Gastrocnemius medialis (tissue), 4 donors: ENCODE measurements around the gene SLC4A2. TPM values are rescaled to one million over a fixed set of nuclear protein-coding genes. Genes with fewer than 3 reads are reported as not detected.

Experiments
- ATAC-seq, 2 donors: fragments of 150-250 bp; one replicate each; pipeline ENCODE4 v1.9.1; 2016
- DNase-seq, 2 donors: peaks; one replicate each; pipeline ENCODE4 v3.0.0-alpha.2; 2019
- H3K27ac ChIP-seq, 4 donors: fragments of 200-600 bp; sonication (generic); 1 replicate in 1 of 4; 2 replicates in 3 of 4; pipeline ENCODE4 v1.5.1; 2016 to 2018; ENCODE audit warnings: mild to moderate bottlenecking in 2 of 4, moderate library complexity in 1 of 4
- H3K27me3 ChIP-seq, 3 donors: fragments of 200-600 bp; sonication (generic) in 2 of 3; 1 replicate in 1 of 3; 2 replicates in 2 of 3; pipeline versions ENCODE4 v1.5.1 to v1.6.0; 2016 to 2019; ENCODE audit warnings: mild to moderate bottlenecking in 1 of 3, moderate library complexity in 1 of 3
- H3K36me3 ChIP-seq, 2 donors: fragments of 200-600 bp; sonication (generic) in 1 of 2; one replicate each; pipeline ENCODE4 v1.5.1; 2017 to 2018
- H3K4me1 ChIP-seq, 2 donors: fragments of 200-600 bp; sonication (generic) in 1 of 2; one replicate each; pipeline ENCODE4 v1.5.1; 2016 to 2017; ENCODE audit warnings: mild to moderate bottlenecking in 2 of 2
- H3K4me3 ChIP-seq, 4 donors: fragments of 200-600 bp; sonication (generic) in 3 of 4; 1 replicate in 1 of 4; 2 replicates in 3 of 4; pipeline ENCODE4 v1.5.1; 2016 to 2019; ENCODE audit warnings: mild to moderate bottlenecking in 2 of 4
- H3K9me3 ChIP-seq, 3 donors: fragments of 200-600 bp; sonication (generic) in 2 of 3; 1 replicate in 1 of 3; 2 replicates in 2 of 3; pipeline ENCODE4 v1.5.1; 2016 to 2019
- POLR2A ChIP-seq, 2 donors: fragments of 450-650 bp; IDR thresholded peaks; one replicate each; pipeline ENCODE4 v1.6.1; 2017; ENCODE audit warnings: antibody characterized with exemption in 2 of 2, mild to moderate bottlenecking in 2 of 2, moderate library complexity in 2 of 2
- in situ Hi-C, 4 donors: fragments of 200-750 bp; cut with MboI; loops; one replicate each; pipeline versions ENCODE4 v1.15.0 to v1.8.0; 2017; ENCODE audit warnings: low sequenced_read_pairs in 4 of 4
- intact Hi-C: fragments of 100-400 bp; cut with DNase I; formaldehyde crosslinking; loops from one replicate; pipeline ENCODE4 v1.15.1; 2023; ENCODE audit warnings: low total_unique reads
- total RNA-seq, 4 donors: library from RNA; depleted of rRNA; stranded (reverse); fragments of >200 nt; gene quantifications; one replicate each; pipeline versions ENCODE4 v1.1.0 to v1.2.3, GENCODE V29; 2016
- TF ChIP-seq, protein P1 (sequence below), 5 experiments: fragments of 450-650 bp in 3 of 5; fragments of 200-600 bp in 2 of 5; sonication (generic) in 2 of 5; IDR thresholded peaks in 4 of 5; conservative IDR thresholded peaks in 1 of 5; 1 replicate in 4 of 5; 2 replicates in 1 of 5; pipeline ENCODE4 v1.5.1; 2016 to 2019; ENCODE audit warnings: antibody characterized with exemption in 5 of 5, mild to moderate bottlenecking in 3 of 5, moderate library complexity in 3 of 5

The SLC4A2 gene
- total RNA-seq, 4 donors from 2014 or later = 27.5 to 39.6 (median 33.0) TPM

DNA sequence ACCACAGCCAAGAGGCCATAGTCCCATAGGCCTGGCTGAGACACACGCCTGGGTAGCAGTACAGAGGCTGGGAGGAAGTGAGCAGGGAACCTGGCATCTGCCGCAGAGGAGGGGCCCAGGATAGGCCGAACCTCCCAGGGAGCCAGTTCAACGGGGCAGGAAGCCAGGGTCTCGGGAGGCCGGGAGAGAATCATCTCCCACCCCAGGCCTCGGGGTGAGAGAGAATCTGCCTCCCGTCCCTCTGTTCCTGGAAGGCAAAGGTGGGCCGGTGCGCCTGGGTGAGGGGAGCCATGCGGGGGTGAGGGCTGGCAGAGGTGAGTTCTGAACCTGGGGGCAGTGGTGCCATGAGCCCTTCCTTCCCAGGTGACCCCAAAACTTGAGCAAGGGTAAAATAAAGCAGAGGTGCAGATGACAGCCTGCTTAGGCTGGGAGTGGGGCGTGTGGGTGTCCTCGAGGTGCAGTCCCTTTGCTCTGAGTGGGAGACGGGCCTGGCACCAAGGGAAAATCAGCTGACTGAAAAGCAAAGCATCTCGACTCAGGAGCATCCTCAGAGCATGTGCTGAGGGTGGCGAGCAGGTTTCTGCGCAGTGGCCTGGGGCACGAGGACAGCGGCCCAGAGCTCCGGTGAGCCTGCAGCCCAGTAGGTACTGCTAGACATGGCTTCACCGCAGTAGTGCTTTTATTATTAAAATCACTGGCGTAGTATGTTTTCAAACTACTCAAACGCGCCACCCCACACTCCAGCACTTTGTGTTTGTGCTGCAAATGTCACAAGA lies 42.4 kb downstream of the SLC4A2 start:
- Histone ChIP-seq H3K36me3 (no peaks in the 10 kb centered on the region), H3K27me3 (no peaks in the 10 kb centered on the region), H3K4me1 (peaks cover 0 to 13% of the 10 kb centered on the region in 2 donors), H3K27ac (no peak overlapping the region), H3K9me3 (no peaks in the 10 kb centered on the region), H3K4me3 (no peak overlapping the region)
- DNase-seq (no peak), ATAC-seq (no peak)
- intact Hi-C loops = no loop called here
- TF ChIP-seq, protein P1, sequence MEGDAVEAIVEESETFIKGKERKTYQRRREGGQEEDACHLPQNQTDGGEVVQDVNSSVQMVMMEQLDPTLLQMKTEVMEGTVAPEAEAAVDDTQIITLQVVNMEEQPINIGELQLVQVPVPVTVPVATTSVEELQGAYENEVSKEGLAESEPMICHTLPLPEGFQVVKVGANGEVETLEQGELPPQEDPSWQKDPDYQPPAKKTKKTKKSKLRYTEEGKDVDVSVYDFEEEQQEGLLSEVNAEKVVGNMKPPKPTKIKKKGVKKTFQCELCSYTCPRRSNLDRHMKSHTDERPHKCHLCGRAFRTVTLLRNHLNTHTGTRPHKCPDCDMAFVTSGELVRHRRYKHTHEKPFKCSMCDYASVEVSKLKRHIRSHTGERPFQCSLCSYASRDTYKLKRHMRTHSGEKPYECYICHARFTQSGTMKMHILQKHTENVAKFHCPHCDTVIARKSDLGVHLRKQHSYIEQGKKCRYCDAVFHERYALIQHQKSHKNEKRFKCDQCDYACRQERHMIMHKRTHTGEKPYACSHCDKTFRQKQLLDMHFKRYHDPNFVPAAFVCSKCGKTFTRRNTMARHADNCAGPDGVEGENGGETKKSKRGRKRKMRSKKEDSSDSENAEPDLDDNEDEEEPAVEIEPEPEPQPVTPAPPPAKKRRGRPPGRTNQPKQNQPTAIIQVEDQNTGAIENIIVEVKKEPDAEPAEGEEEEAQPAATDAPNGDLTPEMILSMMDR (IDR thresholded peaks at IDR 0.05 in 4 of 5, conservative IDR thresholded peaks at IDR 0.05 in 1 of 5) = no peak
- TF ChIP-seq POLR2A (IDR thresholded peaks at IDR 0.05) = no peak
- in situ Hi-C loops = loop anchor here in 3 of 4 donors (10.0 kb wide), 3 partner anchors 57 to 77 kb away; partner anchors contain the start of genes ABCB8 (in 1 of the 3), ASIC3 (in 1 of the 3) and ATG9B (in 1 of the 3)

DNA sequence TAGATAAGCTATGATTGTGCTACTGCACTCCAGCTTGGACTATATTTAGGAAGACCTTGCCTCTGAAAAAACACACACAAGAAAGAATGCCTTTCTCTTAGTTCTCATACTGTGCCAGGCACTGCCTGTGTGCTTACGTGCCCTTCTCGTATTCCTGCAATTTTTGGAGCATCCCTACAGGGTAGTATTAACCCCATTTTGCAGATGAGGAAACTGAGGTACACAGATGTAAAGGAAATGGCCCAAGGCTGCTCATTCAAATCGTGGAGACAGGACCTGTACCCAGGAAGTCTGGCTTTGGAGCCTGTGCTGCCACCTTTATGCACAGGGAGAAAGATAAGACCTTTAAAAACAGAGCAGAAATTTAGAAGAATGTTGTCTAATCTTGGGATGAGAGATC lies 43.6 kb downstream of the SLC4A2 start:
- no peak for ATAC-seq
- TF ChIP-seq POLR2A (IDR thresholded peaks at IDR 0.05) = no peak
- TF ChIP-seq, protein P1 (IDR thresholded peaks at IDR 0.05 in 4 of 5, conservative IDR thresholded peaks at IDR 0.05 in 1 of 5) = no peak
- no peak overlapping the region for H3K4me3 ChIP-seq
- no peaks in the 10 kb centered on the region for H3K9me3 ChIP-seq
- intact Hi-C loops (no loop called here), in situ Hi-C loops (loop anchor here in 3 of 4 donors (10.0 kb wide), 3 partner anchors 58 to 78 kb away; partner anchors contain the start of genes ABCB8 (in 1 of the 3), ASIC3 (in 1 of the 3) and ATG9B (in 1 of the 3))
- no peaks in the 10 kb centered on the region for H3K36me3 ChIP-seq
- DNase-seq = no peak
- H3K27ac ChIP-seq = no peak overlapping the region
- H3K27me3 ChIP-seq = no peaks in the 10 kb centered on the region
- H3K4me1 ChIP-seq = peaks cover 0 to 13% of the 10 kb centered on the region in 2 donors

DNA sequence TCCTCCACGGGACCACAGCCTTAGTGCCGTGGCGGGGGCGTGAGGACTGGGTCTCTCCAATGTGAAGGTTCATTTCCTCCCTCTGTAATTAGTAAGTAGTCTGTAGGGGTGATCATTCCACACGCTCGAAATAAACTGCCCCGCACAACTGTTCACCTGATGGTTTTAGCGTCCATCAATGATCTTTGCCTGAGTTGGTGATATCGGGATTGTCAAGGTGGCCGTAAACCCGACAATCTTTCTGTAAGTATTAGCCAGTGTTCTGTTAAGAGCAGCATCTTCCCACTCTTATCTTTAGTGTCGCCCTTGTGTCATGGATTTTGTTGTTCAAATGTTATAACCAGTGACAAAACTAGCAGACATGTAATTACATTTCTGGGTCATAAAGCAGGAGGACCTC lies 44.6 kb downstream of the SLC4A2 start:
- Histone ChIP-seq H3K9me3 (no peaks in the 10 kb centered on the region), H3K4me3 (no peak overlapping the region), H3K27me3 (no peaks in the 10 kb centered on the region), H3K36me3 (no peaks in the 10 kb centered on the region), H3K27ac (no peak overlapping the region), H3K4me1 (peaks cover 0 to 13% of the 10 kb centered on the region in 2 donors)
- DNase-seq (no peak), ATAC-seq (no peak)
- TF ChIP-seq, protein P1 (IDR thresholded peaks at IDR 0.05 in 4 of 5, conservative IDR thresholded peaks at IDR 0.05 in 1 of 5) = no peak
- no peak for TF ChIP-seq POLR2A (IDR thresholded peaks at IDR 0.05)
- in situ Hi-C loops (loop anchor here in 3 of 4 donors (10.0 kb wide), 3 partner anchors 59 to 79 kb away; partner anchors contain the start of genes ABCB8 (in 1 of the 3), ASIC3 (in 1 of the 3) and ATG9B (in 1 of the 3)), intact Hi-C loops (no loop called here)

DNA sequence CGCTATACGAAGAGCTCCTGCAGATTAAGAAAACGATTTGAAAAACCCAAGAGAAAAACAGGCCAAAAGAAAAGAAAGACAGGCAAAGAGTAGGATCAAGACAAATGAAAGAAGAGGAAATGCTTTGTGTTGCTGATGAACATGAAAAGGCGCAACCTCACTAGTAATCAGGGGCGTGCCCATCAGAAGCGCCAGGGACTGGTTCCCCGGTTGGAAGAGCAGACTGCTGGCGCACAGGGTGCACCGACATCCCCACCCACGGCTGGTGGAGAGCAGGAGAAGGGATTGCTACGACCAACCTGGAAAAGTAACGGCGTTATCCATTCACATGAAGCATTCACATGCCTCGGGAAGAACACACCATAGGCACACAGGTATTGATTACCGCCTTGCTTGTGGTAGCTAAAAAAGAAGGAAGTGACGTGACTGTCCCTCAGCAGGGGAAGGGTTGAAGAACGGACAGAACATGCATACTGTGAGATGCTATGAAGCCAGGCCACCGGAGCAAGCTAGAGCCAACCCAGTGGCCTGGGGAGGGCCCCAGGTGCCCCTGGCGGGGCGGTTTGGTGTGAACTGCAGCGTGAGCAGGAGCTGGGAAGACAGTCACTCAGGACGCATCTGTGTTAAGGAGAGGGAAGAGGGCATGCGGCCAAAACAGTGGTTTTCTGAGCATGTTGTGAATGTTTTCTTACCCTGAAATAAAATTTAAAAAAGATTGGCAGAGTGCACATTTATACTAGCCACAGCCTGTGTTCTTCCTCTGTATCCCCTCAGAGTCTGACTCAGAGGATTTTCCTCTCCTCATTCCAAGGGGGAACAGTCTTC lies 45.2 kb downstream of the SLC4A2 start:
- in situ Hi-C loops = loop anchor here in 3 of 4 donors (10.0 kb wide), 3 partner anchors 60 to 80 kb away; partner anchors contain the start of genes ABCB8 (in 1 of the 3), ASIC3 (in 1 of the 3) and ATG9B (in 1 of the 3)

More for the DNA sequence above, 45.2 kb downstream of the SLC4A2 start:
- Histone ChIP-seq H3K36me3 (no peaks in the 10 kb centered on the region), H3K27ac (no peak overlapping the region), H3K9me3 (no peaks in the 10 kb centered on the region), H3K4me3 (no peak overlapping the region), H3K27me3 (no peaks in the 10 kb centered on the region), H3K4me1 (peaks cover 0 to 10% of the 10 kb centered on the region in 2 donors)
- intact Hi-C loops = no loop called here
- ATAC-seq (no peak), DNase-seq (no peak)
- TF ChIP-seq POLR2A (IDR thresholded peaks at IDR 0.05) = no peak
- TF ChIP-seq, protein P1 (IDR thresholded peaks at IDR 0.05 in 4 of 5, conservative IDR thresholded peaks at IDR 0.05 in 1 of 5) = no peak
